IMR-90 (cell line): Measurements from ENCODE around the gene SMC6. TPM values are rescaled to one million over a fixed set of nuclear protein-coding genes. Genes with fewer than 3 reads are reported as not detected.

Source experiments
- ATAC-seq: fragments of 200-7000 bp; cut with Tn5 transposase; 2 replicates; pipeline ENCODE4 v1.9.1; 2020; ENCODE audit warnings: low read depth, mild to moderate bottlenecking, moderate library complexity
- BruUV-seq: library from RNA; stranded (reverse); fragments of 400-500 nt; replicated peaks from 2 replicates; lab custom pipeline; 2021; lab: Mats Ljungman, UMichigan
- CTCF ChIA-PET: fragments of 300-600 bp; formaldehyde crosslinking; extraction: SDS; loops from one replicate; lab custom pipeline; 2021; ENCODE audit warnings: antibody characterized with exemption; lab: Yijun Ruan, JAX
- POLR2A ChIA-PET: fragments of 300-600 bp; sonication (Branson Sonifier 250); formaldehyde crosslinking; loops from one replicate; lab custom pipeline; 2022; ENCODE audit warnings: antibody characterized with exemption; ENCODE audit not compliant: unreplicated experiment; lab: Charles Lee
- DNase-seq: peaks from one replicate; pipeline ENCODE4 v3.0.0; 2013
- H2AFZ ChIP-seq: replicated peaks from 2 replicates; pipeline ENCODE3; 2013; ENCODE audit warnings: low read length, mild to moderate bottlenecking; ENCODE audit not compliant: poor library complexity
- H2AK5ac ChIP-seq: 2 replicates; pipeline ENCODE4 v1.6.1; 2013; ENCODE audit warnings: low read depth, low read length, inconsistent platforms
- H2AK9ac ChIP-seq: replicated peaks from 2 replicates; pipeline ENCODE3; 2013; ENCODE audit warnings: mild to moderate bottlenecking, low read depth, low read length, moderate library complexity; ENCODE audit not compliant: poor library complexity
- H2BK120ac ChIP-seq: 2 replicates; pipeline ENCODE4 v1.6.1; 2013; ENCODE audit warnings: low read depth, low read length, inconsistent platforms
- H2BK15ac ChIP-seq: 3 replicates; pipeline ENCODE4 v1.6.1; 2013; ENCODE audit warnings: low read depth, low read length, inconsistent platforms
- H2BK20ac ChIP-seq: 2 replicates; pipeline ENCODE4 v1.6.1; 2013; ENCODE audit warnings: low read depth, mild to moderate bottlenecking, inconsistent platforms, low read length, moderate library complexity
- H2BK5ac ChIP-seq: 2 replicates; pipeline ENCODE4 v1.6.1; 2013; ENCODE audit warnings: mild to moderate bottlenecking, low read depth, low read length, inconsistent platforms; ENCODE audit not compliant: poor library complexity, severe bottlenecking
- H3K14ac ChIP-seq: replicated peaks from 2 replicates; pipeline ENCODE4 v1.6.1; 2013; ENCODE audit warnings: low read depth, low read length, inconsistent platforms
- H3K18ac ChIP-seq: 2 replicates; pipeline ENCODE4 v1.6.1; 2013; ENCODE audit warnings: low read depth, low read length, control low read depth
- H3K23ac ChIP-seq: 2 replicates; pipeline ENCODE4 v1.6.1; 2013; ENCODE audit warnings: low read depth, low read length, inconsistent platforms
- H3K27ac ChIP-seq: 2 replicates; pipeline ENCODE4 v1.5.1; 2013; ENCODE audit warnings: mild to moderate bottlenecking, control low read depth, low read length; ENCODE audit not compliant: insufficient read depth
- H3K27me3 ChIP-seq: 2 replicates; pipeline ENCODE4 v1.6.1; 2013; ENCODE audit warnings: low read length; ENCODE audit not compliant: control insufficient read depth, insufficient read depth
- H3K36me3 ChIP-seq: 2 replicates; pipeline ENCODE4 v1.6.1; 2013; ENCODE audit warnings: low read length, mixed read lengths; ENCODE audit not compliant: control insufficient read depth, insufficient read depth
- H3K4ac ChIP-seq: 2 replicates; pipeline ENCODE4 v1.6.1; 2013; ENCODE audit warnings: low read depth, low read length, inconsistent platforms
- H3K4me1 ChIP-seq: 2 replicates; pipeline ENCODE4 v1.6.1; 2013; ENCODE audit warnings: low read length, mixed read lengths; ENCODE audit not compliant: control insufficient read depth, insufficient read depth
- H3K4me2 ChIP-seq: 2 replicates; pipeline ENCODE4 v1.6.1; 2013; ENCODE audit warnings: low read depth, mild to moderate bottlenecking, control low read depth, low read length, moderate library complexity
- H3K4me3 ChIP-seq: 2 replicates; pipeline ENCODE4 v1.5.1; 2013; ENCODE audit warnings: low read depth, mild to moderate bottlenecking, control low read depth, low read length, moderate library complexity; ENCODE audit not compliant: insufficient read depth
- H3K56ac ChIP-seq: 2 replicates; pipeline ENCODE4 v1.6.1; 2013; ENCODE audit warnings: low read length, inconsistent platforms; ENCODE audit not compliant: insufficient read depth; ENCODE audit errors: extremely low read depth
- H3K79me1 ChIP-seq, 2 experiments: 2 replicates each; pipeline ENCODE4 v1.6.1; 2013; ENCODE audit warnings: low read length in 2 of 2, inconsistent platforms in 1 of 2, low read depth in 1 of 2
- H3K9ac ChIP-seq: 2 replicates; pipeline ENCODE4 v1.6.1; 2013; ENCODE audit warnings: low read depth, low read length, control low read depth
- H3K9me1 ChIP-seq: 2 replicates; pipeline ENCODE4 v1.6.1; 2013; ENCODE audit warnings: low read length, inconsistent platforms; ENCODE audit not compliant: insufficient read depth
- H3K9me3 ChIP-seq: 2 replicates; pipeline ENCODE4 v1.6.1; 2013; ENCODE audit warnings: low read length; ENCODE audit not compliant: control insufficient read depth, insufficient read depth
- H4K20me1 ChIP-seq: 2 replicates; pipeline ENCODE4 v1.6.1; 2013; ENCODE audit warnings: low read length, inconsistent platforms; ENCODE audit not compliant: insufficient read depth
- H4K5ac ChIP-seq: 2 replicates; pipeline ENCODE4 v1.6.1; 2013; ENCODE audit warnings: mild to moderate bottlenecking, low read depth, low read length, control low read depth
- H4K8ac ChIP-seq, 2 experiments: 2 replicates each; pipeline ENCODE4 v1.6.1; 2013; ENCODE audit warnings: low read depth in 2 of 2, low read length in 2 of 2, control low read depth in 1 of 2, inconsistent platforms in 1 of 2
- H4K91ac ChIP-seq: 2 replicates; pipeline ENCODE4 v1.6.1; 2013; ENCODE audit warnings: low read depth, low read length, inconsistent platforms; ENCODE audit not compliant: insufficient read depth
- MXI1 ChIP-seq: IDR thresholded peaks from 2 replicates; pipeline ENCODE4 v1.6.1; 2012; ENCODE audit warnings: low read depth, mild to moderate bottlenecking, low read length, moderate library complexity, borderline replicate concordance
- NFE2L2 ChIP-seq: fragments of 150-350 bp; IDR thresholded peaks from 2 replicates; pipeline ENCODE4 v1.6.1; 2016; ENCODE audit warnings: low read depth, mild to moderate bottlenecking, low read length
- POLR2A ChIP-seq: IDR thresholded peaks from 2 replicates; pipeline ENCODE4 v1.6.1; 2012; ENCODE audit warnings: mild to moderate bottlenecking, low read depth, low read length
- SMC3 ChIP-seq: fragments of 150-350 bp; IDR thresholded peaks from 2 replicates; pipeline ENCODE4 v1.6.1; 2016; ENCODE audit warnings: low read depth, mild to moderate bottlenecking, antibody characterized with exemption, low read length, moderate library complexity
- WGBS, 2 experiments: methylation state at CpG; one replicate each; pipeline versions ENCODE4 v1.1.5 to v1.1.7; 2013; ENCODE audit warnings: missing lambda C conversion rate in 2 of 2; ENCODE audit not compliant: insufficient read length in 1 of 2; ENCODE audit errors: extremely low coverage in 2 of 2; 5-methylcytosine and 5-hydroxymethylcytosine counted together
- dilution Hi-C: fragments of 300-500 bp; cut with HindIII; formaldehyde crosslinking; loops from one replicate; pipeline ENCODE4 v1.14.3; 2018; ENCODE audit warnings: low sequenced_read_pairs; ENCODE audit not compliant: unreplicated experiment
- in situ Hi-C: fragments of 300-500 bp; cut with MboI; formaldehyde crosslinking; loops from 3 replicates; pipeline ENCODE4 v1.14.3; 2019; ENCODE audit warnings: low sequenced_read_pairs, inconsistent platforms, mixed read lengths
- intact Hi-C: fragments of 100-400 bp; cut with micrococcal nuclease; formaldehyde crosslinking; loops from 2 replicates; pipeline ENCODE4 v1.10.0; 2022
- polyA plus RNA-seq, 3 experiments: library from polyadenylated mRNA; depleted of rRNA; stranded (reverse); fragments of >200 nt; gene quantifications; 2 replicates each; pipeline ENCODE4 v1.2.3, GENCODE V29; 2012; ENCODE audit warnings: low replicate concordance in 1 of 3
- total RNA-seq: library from RNA; depleted of rRNA; stranded (reverse); fragments of >200 nt; gene quantifications from 2 replicates; pipeline ENCODE4 v1.2.3, GENCODE V29; 2012
- TF ChIP-seq, protein P1 (sequence below): conservative IDR thresholded peaks from 2 replicates; pipeline ENCODE4 v1.5.1; 2012; ENCODE audit warnings: mild to moderate bottlenecking, low read depth, low read length, improper control_type of control experiment

Gene SMC6
- total and polyA plus RNA-seq, 2 of the 4 experiments (the other 2 are of a cell fraction): 6.5 to 10.4 TPM

DNA sequence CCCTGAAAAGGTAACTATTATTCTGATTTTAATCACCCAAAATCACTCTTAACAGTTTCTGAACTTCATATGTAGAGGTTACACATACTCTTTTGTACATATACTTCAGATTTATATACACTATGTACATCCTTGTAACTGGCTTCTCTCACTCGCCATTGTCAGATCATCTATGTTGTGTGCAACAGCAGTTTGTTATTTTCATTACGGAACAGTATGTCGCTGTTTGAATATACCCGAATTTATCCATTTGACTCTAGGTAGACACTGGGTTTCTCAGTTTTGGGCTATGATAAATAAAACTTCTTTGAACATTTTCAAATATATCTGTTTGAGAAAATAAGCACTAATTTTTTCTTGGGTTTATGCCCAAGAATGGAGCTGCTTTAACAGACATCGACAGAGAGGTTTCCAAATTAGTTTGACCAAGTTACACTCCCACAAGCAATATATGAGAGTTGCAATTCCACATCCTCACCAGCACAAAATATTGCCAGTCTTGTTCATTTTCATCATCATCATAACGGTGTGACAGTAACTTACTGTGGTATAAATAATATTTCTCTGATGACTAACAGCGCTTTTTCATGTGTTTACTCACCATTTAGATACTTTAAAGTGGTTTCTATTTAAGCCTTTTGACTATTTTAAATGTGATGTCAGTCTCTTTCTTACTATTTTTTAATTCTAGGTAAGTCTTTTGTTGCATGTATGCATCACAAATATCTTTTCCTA lies 80.9 kb downstream of the SMC6 start:
- Histone ChIP-seq H3K14ac (no peak overlapping the region), H3K18ac (no peak overlapping the region), H2BK15ac (no peak overlapping the region), H4K20me1 (no peaks in the 10 kb centered on the region), H3K23ac (no peak overlapping the region), H3K9me1 (no peaks in the 10 kb centered on the region), H2BK5ac (no peak overlapping the region), H3K27ac (no peak overlapping the region), H2BK20ac (no peak overlapping the region), H3K9ac (no peak overlapping the region), H4K91ac (no peak overlapping the region), H3K27me3 (no peaks in the 10 kb centered on the region), H3K4me3 (no peak overlapping the region), H2AK9ac (no peak overlapping the region), H3K56ac (no peak overlapping the region), H3K4me1 (no peaks in the 10 kb centered on the region; the same call in none of the 2 replicates), H4K8ac (no peak overlapping the region), H2AFZ (no peak overlapping the region), H2BK120ac (no peak overlapping the region), H3K9me3 (no peaks in the 10 kb centered on the region), H3K79me1 (no peaks in the 10 kb centered on the region; a peak in 1 of 4 replicates), H2AK5ac (no peak overlapping the region), H3K36me3 (no peaks in the 10 kb centered on the region), H4K5ac (no peak overlapping the region), H3K4me2 (no peak overlapping the region), H3K4ac (no peak overlapping the region)
- TF ChIP-seq, protein P1, sequence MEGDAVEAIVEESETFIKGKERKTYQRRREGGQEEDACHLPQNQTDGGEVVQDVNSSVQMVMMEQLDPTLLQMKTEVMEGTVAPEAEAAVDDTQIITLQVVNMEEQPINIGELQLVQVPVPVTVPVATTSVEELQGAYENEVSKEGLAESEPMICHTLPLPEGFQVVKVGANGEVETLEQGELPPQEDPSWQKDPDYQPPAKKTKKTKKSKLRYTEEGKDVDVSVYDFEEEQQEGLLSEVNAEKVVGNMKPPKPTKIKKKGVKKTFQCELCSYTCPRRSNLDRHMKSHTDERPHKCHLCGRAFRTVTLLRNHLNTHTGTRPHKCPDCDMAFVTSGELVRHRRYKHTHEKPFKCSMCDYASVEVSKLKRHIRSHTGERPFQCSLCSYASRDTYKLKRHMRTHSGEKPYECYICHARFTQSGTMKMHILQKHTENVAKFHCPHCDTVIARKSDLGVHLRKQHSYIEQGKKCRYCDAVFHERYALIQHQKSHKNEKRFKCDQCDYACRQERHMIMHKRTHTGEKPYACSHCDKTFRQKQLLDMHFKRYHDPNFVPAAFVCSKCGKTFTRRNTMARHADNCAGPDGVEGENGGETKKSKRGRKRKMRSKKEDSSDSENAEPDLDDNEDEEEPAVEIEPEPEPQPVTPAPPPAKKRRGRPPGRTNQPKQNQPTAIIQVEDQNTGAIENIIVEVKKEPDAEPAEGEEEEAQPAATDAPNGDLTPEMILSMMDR: no peak; the same call in 1 of the 2 replicates
- no peak for TF ChIP-seq NFE2L2
- TF ChIP-seq POLR2A: no peak
- TF ChIP-seq MXI1: no peak
- TF ChIP-seq SMC3: no peak
- intact Hi-C loops: no loop called here
- dilution Hi-C loops: no loop called here
- POLR2A ChIA-PET: no interaction called here
- in situ Hi-C loops: loop anchor here (10.0 to 25.0 kb wide), 2 partner anchors 198 to 910 kb away; no protein-coding TSS in a partner anchor
- no CpG with 5 or more reads among the region's 7 CpGs for WGBS, 2 experiments
- DNase-seq (peak; percentile 79), ATAC-seq (peak; percentile 84)
- no TSS peak for BruUV-seq
- CTCF ChIA-PET: interaction anchor here (0.7 kb wide), 2 partner anchors 12 to 916 kb away, joined by 3 read pairs; no protein-coding TSS in a partner anchor
